GM12865 (cell line): ENCODE data around the gene COL25A1.

Source experiments
- DNase-seq: peaks from one replicate; pipeline ENCODE4 v3.0.0; 2010; ENCODE audit warnings: low read depth
- H3K4me3 ChIP-seq: 2 replicates; pipeline ENCODE4 v1.5.1; 2011; ENCODE audit warnings: mild to moderate bottlenecking, low read depth, low read length, control low read depth
- CTCF ChIP-seq: IDR thresholded peaks from 2 replicates; pipeline ENCODE4 v1.5.1; 2011; ENCODE audit warnings: low read length, control low read depth, low read depth, inconsistent platforms; ENCODE audit not compliant: insufficient read depth; ENCODE audit errors: missing control alignments

COL25A1 gene

GRCh38 chr4:109191216-109191615 lies 111.2 kb downstream of the COL25A1 start:
- DNase-seq = no peak
- TF ChIP-seq CTCF = no peak
- no peak overlapping the region for H3K4me3 ChIP-seq

- H3K4me3 ChIP-seq = no peak overlapping the region
Measured at GRCh38 chr4:109186458-109186945, 116.0 kb downstream of the COL25A1 start.

GRCh38 chr4:109185951-109186350 lies 116.5 kb downstream of the COL25A1 start:
- TF ChIP-seq CTCF = no peak
- no peak overlapping the region for H3K4me3 ChIP-seq
- no peak for DNase-seq

More at GRCh38 chr4:109186458-109186945, 116.0 kb downstream of the COL25A1 start:
- no peak for TF ChIP-seq CTCF
- no peak for DNase-seq

- no peak for DNase-seq
- TF ChIP-seq CTCF = no peak
- H3K4me3 ChIP-seq = no peak overlapping the region
Measured at GRCh38 chr4:109185548-109185947, 116.9 kb downstream of the COL25A1 start.

- H3K4me3 ChIP-seq = no peak overlapping the region
- TF ChIP-seq CTCF = no peak
- no peak for DNase-seq
Measured at GRCh38 chr4:109184491-109184961, 117.9 kb downstream of the COL25A1 start.

GRCh38 chr4:109183931-109184490 lies 118.4 kb downstream of the COL25A1 start:
- no peak overlapping the region for H3K4me3 ChIP-seq
- TF ChIP-seq CTCF = no peak
- no peak for DNase-seq

- no peak overlapping the region for H3K4me3 ChIP-seq
- DNase-seq = no peak
- no peak for TF ChIP-seq CTCF
Measured at GRCh38 chr4:109182696-109183095, 119.8 kb downstream of the COL25A1 start.
